Gastrocnemius medialis (tissue), 4 donors: Measurements from ENCODE around the gene SPATA32. TPM values are rescaled to one million over a fixed set of nuclear protein-coding genes. Genes with fewer than 3 reads are reported as not detected.
A peak's percentile ranks its signal among the peaks of the same experiment; 100 is the strongest.

ENCODE experiments used
- ATAC-seq, 2 donors: fragments of 150-250 bp; one replicate each; pipeline ENCODE4 v1.9.1; 2016
- DNase-seq, 2 donors: peaks; one replicate each; pipeline ENCODE4 v3.0.0-alpha.2; 2019
- H3K27ac ChIP-seq, 4 donors: fragments of 200-600 bp; sonication (generic); 1 replicate in 1 of 4; 2 replicates in 3 of 4; pipeline ENCODE4 v1.5.1; 2016 to 2018; ENCODE audit warnings: mild to moderate bottlenecking in 2 of 4, moderate library complexity in 1 of 4
- H3K27me3 ChIP-seq, 3 donors: fragments of 200-600 bp; sonication (generic) in 2 of 3; 1 replicate in 1 of 3; 2 replicates in 2 of 3; pipeline versions ENCODE4 v1.5.1 to v1.6.0; 2016 to 2019; ENCODE audit warnings: mild to moderate bottlenecking in 1 of 3, moderate library complexity in 1 of 3
- H3K36me3 ChIP-seq, 2 donors: fragments of 200-600 bp; sonication (generic) in 1 of 2; one replicate each; pipeline ENCODE4 v1.5.1; 2017 to 2018
- H3K4me1 ChIP-seq, 2 donors: fragments of 200-600 bp; sonication (generic) in 1 of 2; one replicate each; pipeline ENCODE4 v1.5.1; 2016 to 2017; ENCODE audit warnings: mild to moderate bottlenecking in 2 of 2
- H3K4me3 ChIP-seq, 4 donors: fragments of 200-600 bp; sonication (generic) in 3 of 4; 1 replicate in 1 of 4; 2 replicates in 3 of 4; pipeline ENCODE4 v1.5.1; 2016 to 2019; ENCODE audit warnings: mild to moderate bottlenecking in 2 of 4
- H3K9me3 ChIP-seq, 3 donors: fragments of 200-600 bp; sonication (generic) in 2 of 3; 1 replicate in 1 of 3; 2 replicates in 2 of 3; pipeline ENCODE4 v1.5.1; 2016 to 2019
- CTCF ChIP-seq, 5 experiments: fragments of 450-650 bp in 3 of 5; fragments of 200-600 bp in 2 of 5; sonication (generic) in 2 of 5; IDR thresholded peaks in 4 of 5; conservative IDR thresholded peaks in 1 of 5; 1 replicate in 4 of 5; 2 replicates in 1 of 5; pipeline ENCODE4 v1.5.1; 2016 to 2019; ENCODE audit warnings: antibody characterized with exemption in 5 of 5, mild to moderate bottlenecking in 3 of 5, moderate library complexity in 3 of 5
- POLR2A ChIP-seq, 2 donors: fragments of 450-650 bp; IDR thresholded peaks; one replicate each; pipeline ENCODE4 v1.6.1; 2017; ENCODE audit warnings: antibody characterized with exemption in 2 of 2, mild to moderate bottlenecking in 2 of 2, moderate library complexity in 2 of 2
- in situ Hi-C, 4 donors: fragments of 200-750 bp; cut with MboI; loops; one replicate each; pipeline versions ENCODE4 v1.15.0 to v1.8.0; 2017; ENCODE audit warnings: low sequenced_read_pairs in 4 of 4
- intact Hi-C: fragments of 100-400 bp; cut with DNase I; formaldehyde crosslinking; loops from one replicate; pipeline ENCODE4 v1.15.1; 2023; ENCODE audit warnings: low total_unique reads
- total RNA-seq, 4 donors: library from RNA; depleted of rRNA; stranded (reverse); fragments of >200 nt; gene quantifications; one replicate each; pipeline versions ENCODE4 v1.1.0 to v1.2.3, GENCODE V29; 2016

Gene SPATA32
- total RNA-seq, 4 donors from 2014 or later = not detected

GRCh38 chr17:45230787-45231480, 31.0 kb downstream of the SPATA32 start:
- Histone ChIP-seq H3K9me3 (no peaks in the 10 kb centered on the region), H3K27me3 (no peaks in the 10 kb centered on the region), H3K27ac (peak overlapping the region in 3 of 4 donors; percentile 36 to 81 (median 73)), H3K4me1 (peaks cover 29 to 35% of the 10 kb centered on the region in 2 donors), H3K36me3 (no peaks in the 10 kb centered on the region), H3K4me3 (no peak overlapping the region)
- no peak for DNase-seq
- in situ Hi-C loops (no loop called here), intact Hi-C loops (no loop called here)
- TF ChIP-seq CTCF (IDR thresholded peaks at IDR 0.05 in 4 of 5, conservative IDR thresholded peaks at IDR 0.05 in 1 of 5) (no peak), POLR2A (IDR thresholded peaks at IDR 0.05) (no peak)
- ATAC-seq = no peak

- Histone ChIP-seq H3K4me3 (no peak overlapping the region), H3K27ac (peak overlapping the region; percentile 36 to 81 (median 68)), H3K27me3 (no peaks in the 10 kb centered on the region), H3K36me3 (no peaks in the 10 kb centered on the region), H3K9me3 (no peaks in the 10 kb centered on the region), H3K4me1 (peaks cover 30 to 35% of the 10 kb centered on the region in 2 donors)
- TF ChIP-seq POLR2A (IDR thresholded peaks at IDR 0.05) (no peak), CTCF (IDR thresholded peaks at IDR 0.05 in 4 of 5, conservative IDR thresholded peaks at IDR 0.05 in 1 of 5) (no peak)
- no peak for ATAC-seq
- intact Hi-C loops (no loop called here), in situ Hi-C loops (no loop called here)
- no peak for DNase-seq
Measured at GRCh38 chr17:45230410-45230786, 31.5 kb downstream of the SPATA32 start.

GRCh38 chr17:45229681-45230409, 32.0 kb downstream of the SPATA32 start:
- Histone ChIP-seq H3K9me3 (no peaks in the 10 kb centered on the region), H3K27ac (peak overlapping the region; percentile 62 to 81 (median 74)), H3K4me3 (no peak overlapping the region), H3K36me3 (no peaks in the 10 kb centered on the region), H3K27me3 (no peaks in the 10 kb centered on the region), H3K4me1 (peaks cover 35 to 37% of the 10 kb centered on the region in 2 donors)
- intact Hi-C loops (no loop called here), in situ Hi-C loops (loop anchor here in 1 of 4 donors (10.0 kb wide), 1 partner anchor 95 kb away; no protein-coding TSS in a partner anchor)
- TF ChIP-seq POLR2A (IDR thresholded peaks at IDR 0.05) (no peak), CTCF (IDR thresholded peaks at IDR 0.05 in 4 of 5, conservative IDR thresholded peaks at IDR 0.05 in 1 of 5) (no peak)
- DNase-seq (no peak), ATAC-seq (no peak)

GRCh38 chr17:45228763-45229539, 32.9 kb downstream of the SPATA32 start:
- TF ChIP-seq CTCF (IDR thresholded peaks at IDR 0.05 in 4 of 5, conservative IDR thresholded peaks at IDR 0.05 in 1 of 5) (no peak), POLR2A (IDR thresholded peaks at IDR 0.05) (peak in 1 of 2 donors; percentile 38)
- DNase-seq (peak; percentile 76 to 83), ATAC-seq (peak; percentile 58 to 71)
- Histone ChIP-seq H3K36me3 (no peaks in the 10 kb centered on the region), H3K27me3 (no peaks in the 10 kb centered on the region), H3K27ac (peak overlapping the region; percentile 62 to 81 (median 74)), H3K9me3 (no peaks in the 10 kb centered on the region), H3K4me1 (peaks cover 38 to 40% of the 10 kb centered on the region in 2 donors), H3K4me3 (no peak overlapping the region)
- intact Hi-C loops (no loop called here), in situ Hi-C loops (loop anchor here in 1 of 4 donors (10.0 kb wide), 1 partner anchor 96 kb away; no protein-coding TSS in a partner anchor)
